Breast epithelium (tissue), 3 donors: ENCODE data around the gene ZNF783.

ENCODE experiments used
- CTCF ChIP-seq, 3 donors: fragments of 450-650 bp; IDR thresholded peaks; one replicate each; pipeline ENCODE4 v1.5.1; 2016 to 2017; ENCODE audit warnings: antibody characterized with exemption in 3 of 3, mild to moderate bottlenecking in 3 of 3, moderate library complexity in 3 of 3
- POLR2A ChIP-seq: fragments of 450-650 bp; IDR thresholded peaks from one replicate; pipeline ENCODE4 v1.6.1; 2016; ENCODE audit warnings: antibody characterized with exemption, mild to moderate bottlenecking, moderate library complexity

- TF ChIP-seq CTCF (IDR thresholded peaks at IDR 0.05) = no peak
- no peak for TF ChIP-seq POLR2A
These were observed 57.4 kb downstream of the ZNF783 start for GRCh38 chr7:149319376-149319775.
